IMR-90 (cell line): Measurements from ENCODE around the gene GPR157. TPM values are rescaled to one million over a fixed set of nuclear protein-coding genes. Genes with fewer than 3 reads are reported as not detected.

Experiments used
- ATAC-seq: fragments of 200-7000 bp; cut with Tn5 transposase; 2 replicates; pipeline ENCODE4 v1.9.1; 2020; ENCODE audit warnings: low read depth, mild to moderate bottlenecking, moderate library complexity
- BruUV-seq: library from RNA; stranded (reverse); fragments of 400-500 nt; replicated peaks from 2 replicates; lab custom pipeline; 2021; lab: Mats Ljungman, UMichigan
- CTCF ChIA-PET: fragments of 300-600 bp; formaldehyde crosslinking; extraction: SDS; loops from one replicate; lab custom pipeline; 2021; ENCODE audit warnings: antibody characterized with exemption; lab: Yijun Ruan, JAX
- POLR2A ChIA-PET: fragments of 300-600 bp; sonication (Branson Sonifier 250); formaldehyde crosslinking; loops from one replicate; lab custom pipeline; 2022; ENCODE audit warnings: antibody characterized with exemption; ENCODE audit not compliant: unreplicated experiment; lab: Charles Lee
- DNase-seq: peaks from one replicate; pipeline ENCODE4 v3.0.0; 2013
- H2AFZ ChIP-seq: replicated peaks from 2 replicates; pipeline ENCODE3; 2013; ENCODE audit warnings: low read length, mild to moderate bottlenecking; ENCODE audit not compliant: poor library complexity
- H2AK5ac ChIP-seq: 2 replicates; pipeline ENCODE4 v1.6.1; 2013; ENCODE audit warnings: low read depth, low read length, inconsistent platforms
- H2AK9ac ChIP-seq: replicated peaks from 2 replicates; pipeline ENCODE3; 2013; ENCODE audit warnings: mild to moderate bottlenecking, low read depth, low read length, moderate library complexity; ENCODE audit not compliant: poor library complexity
- H2BK120ac ChIP-seq: 2 replicates; pipeline ENCODE4 v1.6.1; 2013; ENCODE audit warnings: low read depth, low read length, inconsistent platforms
- H2BK15ac ChIP-seq: 3 replicates; pipeline ENCODE4 v1.6.1; 2013; ENCODE audit warnings: low read depth, low read length, inconsistent platforms
- H2BK20ac ChIP-seq: 2 replicates; pipeline ENCODE4 v1.6.1; 2013; ENCODE audit warnings: low read depth, mild to moderate bottlenecking, inconsistent platforms, low read length, moderate library complexity
- H2BK5ac ChIP-seq: 2 replicates; pipeline ENCODE4 v1.6.1; 2013; ENCODE audit warnings: mild to moderate bottlenecking, low read depth, low read length, inconsistent platforms; ENCODE audit not compliant: poor library complexity, severe bottlenecking
- H3K14ac ChIP-seq: replicated peaks from 2 replicates; pipeline ENCODE4 v1.6.1; 2013; ENCODE audit warnings: low read depth, low read length, inconsistent platforms
- H3K18ac ChIP-seq: 2 replicates; pipeline ENCODE4 v1.6.1; 2013; ENCODE audit warnings: low read depth, low read length, control low read depth
- H3K23ac ChIP-seq: 2 replicates; pipeline ENCODE4 v1.6.1; 2013; ENCODE audit warnings: low read depth, low read length, inconsistent platforms
- H3K27ac ChIP-seq: 2 replicates; pipeline ENCODE4 v1.5.1; 2013; ENCODE audit warnings: mild to moderate bottlenecking, control low read depth, low read length; ENCODE audit not compliant: insufficient read depth
- H3K27me3 ChIP-seq: 2 replicates; pipeline ENCODE4 v1.6.1; 2013; ENCODE audit warnings: low read length; ENCODE audit not compliant: control insufficient read depth, insufficient read depth
- H3K36me3 ChIP-seq: 2 replicates; pipeline ENCODE4 v1.6.1; 2013; ENCODE audit warnings: low read length, mixed read lengths; ENCODE audit not compliant: control insufficient read depth, insufficient read depth
- H3K4ac ChIP-seq: 2 replicates; pipeline ENCODE4 v1.6.1; 2013; ENCODE audit warnings: low read depth, low read length, inconsistent platforms
- H3K4me1 ChIP-seq: 2 replicates; pipeline ENCODE4 v1.6.1; 2013; ENCODE audit warnings: low read length, mixed read lengths; ENCODE audit not compliant: control insufficient read depth, insufficient read depth
- H3K4me2 ChIP-seq: 2 replicates; pipeline ENCODE4 v1.6.1; 2013; ENCODE audit warnings: low read depth, mild to moderate bottlenecking, control low read depth, low read length, moderate library complexity
- H3K4me3 ChIP-seq: 2 replicates; pipeline ENCODE4 v1.5.1; 2013; ENCODE audit warnings: low read depth, mild to moderate bottlenecking, control low read depth, low read length, moderate library complexity; ENCODE audit not compliant: insufficient read depth
- H3K56ac ChIP-seq: 2 replicates; pipeline ENCODE4 v1.6.1; 2013; ENCODE audit warnings: low read length, inconsistent platforms; ENCODE audit not compliant: insufficient read depth; ENCODE audit errors: extremely low read depth
- H3K79me1 ChIP-seq, 2 experiments: 2 replicates each; pipeline ENCODE4 v1.6.1; 2013; ENCODE audit warnings: low read length in 2 of 2, inconsistent platforms in 1 of 2, low read depth in 1 of 2
- H3K9ac ChIP-seq: 2 replicates; pipeline ENCODE4 v1.6.1; 2013; ENCODE audit warnings: low read depth, low read length, control low read depth
- H3K9me1 ChIP-seq: 2 replicates; pipeline ENCODE4 v1.6.1; 2013; ENCODE audit warnings: low read length, inconsistent platforms; ENCODE audit not compliant: insufficient read depth
- H3K9me3 ChIP-seq: 2 replicates; pipeline ENCODE4 v1.6.1; 2013; ENCODE audit warnings: low read length; ENCODE audit not compliant: control insufficient read depth, insufficient read depth
- H4K20me1 ChIP-seq: 2 replicates; pipeline ENCODE4 v1.6.1; 2013; ENCODE audit warnings: low read length, inconsistent platforms; ENCODE audit not compliant: insufficient read depth
- H4K5ac ChIP-seq: 2 replicates; pipeline ENCODE4 v1.6.1; 2013; ENCODE audit warnings: mild to moderate bottlenecking, low read depth, low read length, control low read depth
- H4K8ac ChIP-seq, 2 experiments: 2 replicates each; pipeline ENCODE4 v1.6.1; 2013; ENCODE audit warnings: low read depth in 2 of 2, low read length in 2 of 2, control low read depth in 1 of 2, inconsistent platforms in 1 of 2
- H4K91ac ChIP-seq: 2 replicates; pipeline ENCODE4 v1.6.1; 2013; ENCODE audit warnings: low read depth, low read length, inconsistent platforms; ENCODE audit not compliant: insufficient read depth
- CHD1 ChIP-seq: IDR thresholded peaks from 2 replicates; pipeline ENCODE4 v1.6.1; 2012; ENCODE audit warnings: low read depth, low read length, improper control_type of control experiment
- RCOR1 ChIP-seq: IDR thresholded peaks from 2 replicates; pipeline ENCODE4 v1.6.1; 2012; ENCODE audit warnings: mild to moderate bottlenecking, low read length, improper control_type of control experiment; ENCODE audit not compliant: insufficient replicate concordance
- RFX5 ChIP-seq: IDR thresholded peaks from 2 replicates; pipeline ENCODE4 v1.8.0; 2012; ENCODE audit warnings: low read depth, mild to moderate bottlenecking, low read length, moderate library complexity
- WGBS, 2 experiments: methylation state at CpG; one replicate each; pipeline versions ENCODE4 v1.1.5 to v1.1.7; 2013; ENCODE audit warnings: missing lambda C conversion rate in 2 of 2; ENCODE audit not compliant: insufficient read length in 1 of 2; ENCODE audit errors: extremely low coverage in 2 of 2; 5-methylcytosine and 5-hydroxymethylcytosine counted together
- dilution Hi-C: fragments of 300-500 bp; cut with HindIII; formaldehyde crosslinking; loops from one replicate; pipeline ENCODE4 v1.14.3; 2018; ENCODE audit warnings: low sequenced_read_pairs; ENCODE audit not compliant: unreplicated experiment
- in situ Hi-C: fragments of 300-500 bp; cut with MboI; formaldehyde crosslinking; loops from 3 replicates; pipeline ENCODE4 v1.14.3; 2019; ENCODE audit warnings: low sequenced_read_pairs, inconsistent platforms, mixed read lengths
- intact Hi-C: fragments of 100-400 bp; cut with micrococcal nuclease; formaldehyde crosslinking; loops from 2 replicates; pipeline ENCODE4 v1.10.0; 2022
- polyA plus RNA-seq, 3 experiments: library from polyadenylated mRNA; depleted of rRNA; stranded (reverse); fragments of >200 nt; gene quantifications; 2 replicates each; pipeline ENCODE4 v1.2.3, GENCODE V29; 2012; ENCODE audit warnings: low replicate concordance in 1 of 3
- total RNA-seq: library from RNA; depleted of rRNA; stranded (reverse); fragments of >200 nt; gene quantifications from 2 replicates; pipeline ENCODE4 v1.2.3, GENCODE V29; 2012

The GPR157 gene
- total and polyA plus RNA-seq, 2 of the 4 experiments (the other 2 are of a cell fraction), result 1.8 to 2.7 TPM

DNA sequence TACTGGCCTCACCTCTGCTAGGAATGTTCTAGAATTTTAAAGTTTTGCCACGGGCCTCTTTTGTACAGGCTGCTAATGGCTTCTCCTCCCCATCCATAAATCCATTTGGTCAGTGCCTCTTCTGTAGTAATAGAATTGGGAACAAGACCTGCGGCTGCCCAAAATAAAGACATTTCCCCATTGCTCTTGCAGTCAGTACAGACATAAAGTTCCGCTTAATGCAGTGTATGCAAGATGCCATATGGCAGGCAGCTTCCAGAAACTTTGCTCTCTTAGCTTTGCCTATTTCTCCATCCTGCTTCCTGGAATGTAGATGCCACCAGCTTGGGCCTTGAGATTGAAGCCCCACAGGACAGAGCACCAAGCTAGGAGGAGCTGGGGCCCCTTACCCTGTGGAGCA lies 55.8 kb downstream of the GPR157 start:
- ChIA-PET POLR2A (no interaction called here), CTCF (interaction anchor here (0.8 kb wide), 1 partner anchor 9 kb away, joined by 3 read pairs; no protein-coding TSS in a partner anchor)
- DNase-seq (no peak), ATAC-seq (no peak)
- Histone ChIP-seq H3K56ac (no peak overlapping the region), H2AK9ac (no peak overlapping the region), H2AK5ac (no peak overlapping the region), H4K91ac (no peak overlapping the region), H3K27me3 (peaks cover 11% of the 10 kb centered on the region), H3K4me2 (no peak overlapping the region), H2BK120ac (no peak overlapping the region), H4K20me1 (no peaks in the 10 kb centered on the region), H3K36me3 (no peaks in the 10 kb centered on the region), H3K4me1 (peaks cover 5% of the 10 kb centered on the region), H3K9ac (no peak overlapping the region), H3K4ac (no peak overlapping the region), H2AFZ (no peak overlapping the region), H3K14ac (no peak overlapping the region), H3K9me1 (no peaks in the 10 kb centered on the region), H4K5ac (no peak overlapping the region), H3K23ac (no peak overlapping the region), H2BK15ac (no peak overlapping the region), H3K18ac (no peak overlapping the region), H3K4me3 (no peak overlapping the region), H3K27ac (no peak overlapping the region), H3K79me1 (no peaks in the 10 kb centered on the region), H2BK5ac (no peak overlapping the region), H4K8ac (no peak overlapping the region), H3K9me3 (no peaks in the 10 kb centered on the region), H2BK20ac (no peak overlapping the region)
- no peak for TF ChIP-seq RFX5
- no peak for TF ChIP-seq CHD1
- no peak for TF ChIP-seq RCOR1
- intact Hi-C loops (no loop called here), dilution Hi-C loops (no loop called here), in situ Hi-C loops (no loop called here)
- WGBS, 2 experiments, result no CpG with 5 or more reads among the region's 3 CpGs
- no TSS peak for BruUV-seq
